A204.1 (cell line): ENCODE data around the gene CCDC192.

ENCODE experiments used
- FAIRE-seq: peaks from 2 replicates; lab custom pipeline; 2012; peaks lifted over from hg19 to GRCh38; lab: Jason Lieb, UNC

Gene CCDC192

DNA sequence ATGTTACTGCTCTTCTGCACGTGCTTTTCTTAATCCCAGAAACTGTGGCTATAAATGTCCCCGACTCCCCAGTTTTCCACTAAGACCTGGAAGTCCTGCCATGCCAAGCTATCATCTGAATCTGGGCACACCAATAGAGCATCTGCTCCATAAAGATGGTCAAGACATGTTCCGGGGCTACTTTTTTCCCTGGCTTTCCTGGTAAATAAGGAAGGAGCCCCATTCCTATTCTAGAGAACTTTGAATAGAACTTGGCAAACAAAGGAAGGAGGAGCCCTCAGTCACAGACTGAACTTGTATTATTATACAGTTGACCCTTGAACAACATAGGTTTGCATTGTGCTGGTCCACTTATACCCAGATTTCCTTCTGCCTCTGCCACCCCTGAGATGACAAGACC, 182.9 kb downstream of the CCDC192 start:
- FAIRE-seq, result no peak

DNA sequence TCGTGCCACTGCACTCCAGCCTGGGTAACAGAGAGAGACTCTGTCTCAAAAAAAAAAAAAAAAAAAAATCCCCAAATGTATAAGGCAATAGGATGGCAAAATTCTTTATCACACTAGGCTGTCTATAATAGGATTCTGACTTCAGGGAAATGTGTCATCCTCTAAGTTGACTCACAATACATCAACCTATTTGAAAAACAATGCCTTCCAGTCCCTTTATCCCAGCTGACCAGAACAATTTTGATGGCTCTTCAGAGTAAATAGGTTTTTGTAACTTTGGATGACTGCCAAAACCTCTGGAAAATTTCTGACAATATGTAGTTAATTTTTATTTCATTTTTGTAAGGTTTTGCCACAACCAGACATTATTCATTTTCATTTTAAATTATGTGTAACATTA, 184.1 kb downstream of the CCDC192 start:
- FAIRE-seq, result no peak

DNA sequence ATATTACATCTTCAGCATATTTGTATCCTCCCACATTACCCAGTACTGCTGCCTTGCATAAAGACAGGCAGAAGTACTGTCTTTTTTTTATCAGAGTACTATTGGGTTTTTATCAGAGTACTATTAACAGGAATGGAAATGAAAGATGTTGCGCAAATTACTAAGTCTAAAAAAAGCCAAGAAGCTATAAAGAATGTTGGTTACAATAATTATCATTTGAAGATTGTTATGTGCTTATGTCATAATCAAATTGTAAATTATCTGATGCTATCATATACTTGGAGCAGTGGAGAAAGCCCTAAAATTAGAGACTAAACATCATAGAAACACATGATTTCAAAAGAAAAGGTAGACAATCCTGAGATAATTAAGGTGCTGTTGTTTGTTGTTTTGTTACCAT, 188.8 kb downstream of the CCDC192 start:
- FAIRE-seq, result no peak

DNA sequence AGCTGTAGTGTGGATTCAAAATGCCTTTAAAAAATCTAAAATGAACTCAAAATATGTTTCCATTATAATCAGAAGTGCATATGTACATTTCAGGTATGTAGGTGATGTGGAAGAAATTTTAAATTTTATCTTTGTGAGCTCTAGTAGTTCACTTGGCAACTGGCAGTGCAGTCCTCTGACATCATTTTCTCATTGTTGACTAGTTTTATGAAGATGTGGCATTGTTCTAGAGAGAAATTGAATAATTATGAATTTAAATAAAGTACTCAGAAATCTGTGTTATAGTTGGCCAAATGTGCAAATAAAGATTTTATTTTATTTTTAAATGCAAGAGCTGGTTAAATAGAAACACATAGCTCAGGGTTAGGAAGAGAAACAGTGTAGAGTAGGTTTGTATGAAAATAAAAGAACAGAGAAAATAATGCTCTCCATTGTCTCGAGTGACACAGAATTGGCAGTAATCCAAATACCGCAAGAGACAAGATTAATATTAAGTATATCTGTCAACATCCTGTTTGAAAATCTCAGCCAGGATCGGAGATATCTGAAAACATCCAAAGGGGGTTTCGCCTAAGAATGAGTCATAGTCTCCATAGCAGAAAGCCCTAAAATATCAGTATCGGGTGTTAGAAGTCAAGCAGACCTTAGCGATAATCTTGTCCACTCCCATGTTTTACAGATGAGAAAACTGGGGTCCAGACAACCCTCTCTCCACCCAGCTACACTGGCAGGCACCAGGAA, 189.4 kb downstream of the CCDC192 start:
- no peak for FAIRE-seq

DNA sequence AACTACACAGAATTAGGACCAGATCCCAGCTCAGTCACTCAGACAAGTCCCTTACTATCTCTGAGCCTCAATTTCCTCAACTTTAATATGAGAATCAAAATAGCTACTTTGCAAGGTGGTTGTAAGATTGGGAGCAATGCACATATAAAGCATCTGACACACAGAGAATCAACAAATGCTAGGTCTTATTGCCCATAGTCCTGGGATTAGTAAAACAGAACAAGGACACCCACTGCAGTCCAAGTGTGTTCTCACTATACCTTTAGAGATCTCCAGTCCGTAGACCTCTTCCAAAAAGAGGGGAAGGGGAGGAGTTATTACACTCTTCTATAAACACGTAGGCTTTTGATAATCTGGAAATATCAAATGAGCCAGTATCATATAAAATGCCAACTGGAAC, 190.0 kb downstream of the CCDC192 start:
- FAIRE-seq, result no peak

DNA sequence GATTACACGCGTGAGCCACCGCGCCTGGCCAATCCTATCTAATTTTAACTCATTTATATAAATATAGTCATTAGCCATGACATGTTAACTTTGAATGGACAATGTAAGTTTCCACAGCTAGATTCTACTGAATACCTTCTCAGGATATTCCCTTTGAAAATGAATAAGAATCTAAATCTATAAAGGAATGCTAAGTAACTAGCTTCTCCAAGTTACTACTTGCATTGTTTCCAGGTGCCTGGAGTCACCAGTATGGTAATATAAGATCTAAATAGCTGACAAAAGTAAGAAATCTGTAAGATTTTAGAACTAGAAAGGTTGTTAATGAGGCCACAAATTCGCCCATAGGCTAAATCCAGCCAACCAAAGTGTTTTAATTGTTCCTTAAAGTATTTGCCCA, 191.3 kb downstream of the CCDC192 start:
- no peak for FAIRE-seq

DNA sequence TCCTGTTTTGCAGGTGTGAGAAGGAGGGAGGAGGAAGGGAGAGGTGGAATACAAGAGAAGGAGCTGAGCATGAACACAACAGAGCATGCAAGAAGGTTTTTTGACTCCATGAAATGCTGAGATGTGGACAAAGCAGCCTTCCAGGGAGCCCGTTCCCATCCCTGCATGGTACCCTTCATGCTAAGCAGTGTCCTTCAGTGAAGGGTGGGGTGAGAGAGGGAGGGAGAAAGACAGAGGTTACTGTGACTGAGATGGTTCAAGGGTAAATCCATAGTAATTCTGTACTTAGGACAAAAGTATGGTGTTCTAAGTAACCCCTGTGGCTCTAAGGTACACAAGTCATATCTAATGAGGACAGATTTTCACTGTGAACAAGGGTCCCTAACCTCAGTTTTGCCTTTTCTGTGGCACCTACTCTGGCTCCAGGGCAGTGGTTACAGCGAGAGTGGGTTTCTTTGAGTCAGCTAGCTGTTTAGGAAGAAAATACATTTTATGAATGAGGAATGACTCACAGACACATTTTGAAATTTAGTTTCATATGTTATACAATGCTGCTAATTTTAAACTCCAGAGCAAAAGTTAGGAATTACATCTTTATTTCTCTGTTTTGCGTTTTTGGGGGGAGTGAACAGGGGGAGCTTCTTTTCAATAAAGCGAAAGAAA, 195.5 kb downstream of the CCDC192 start:
- FAIRE-seq, result no peak

DNA sequence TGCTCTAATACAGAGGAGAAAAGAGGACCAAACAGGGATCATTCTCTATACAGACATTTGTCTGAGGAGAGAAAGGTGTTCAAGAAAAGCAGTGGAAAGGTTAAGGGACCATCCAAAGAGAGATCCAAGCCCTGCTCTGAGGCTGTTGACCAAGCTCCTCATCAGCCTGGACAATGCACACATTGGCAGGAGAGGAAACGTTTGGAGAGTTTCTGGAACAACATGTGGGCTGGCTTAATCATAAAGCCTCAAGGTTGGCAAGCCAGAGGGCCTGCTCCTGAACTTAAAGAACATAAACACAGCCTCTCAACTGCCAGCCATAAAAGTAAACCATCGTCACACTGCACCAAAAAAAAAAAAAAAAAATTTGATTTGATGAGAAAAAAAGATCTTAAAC, 196.0 kb downstream of the CCDC192 start:
- FAIRE-seq, result no peak

DNA sequence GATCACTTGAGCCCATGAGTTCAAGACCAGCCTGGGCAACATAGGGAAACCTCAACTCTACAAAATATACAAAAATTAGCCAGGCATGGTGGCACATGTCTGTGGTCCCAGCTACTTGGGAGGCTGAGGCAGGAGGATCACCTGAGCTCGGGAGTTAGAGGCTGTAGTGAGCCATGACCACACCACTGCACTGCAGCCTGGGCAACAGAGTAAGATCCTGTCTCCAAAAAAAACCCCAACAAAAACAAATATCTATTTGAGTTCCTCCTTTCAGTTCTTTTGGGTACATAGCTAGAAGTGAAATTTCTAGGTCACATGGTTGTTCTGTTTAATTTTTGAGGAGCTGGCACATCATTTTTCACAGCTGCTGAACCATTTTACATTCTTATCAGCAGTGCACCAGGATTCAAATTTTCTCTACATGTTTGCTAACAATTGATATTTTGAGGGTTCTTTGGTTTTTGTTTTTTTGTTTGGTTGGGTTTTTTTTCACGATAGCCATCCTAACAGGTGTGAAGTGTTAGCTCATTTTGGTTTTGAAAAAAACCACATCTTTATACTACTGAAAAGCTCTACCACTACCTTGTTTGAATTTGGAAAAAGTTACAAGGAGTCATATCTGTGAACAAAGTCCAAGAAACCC, 203.5 kb downstream of the CCDC192 start:
- FAIRE-seq, result no peak

DNA sequence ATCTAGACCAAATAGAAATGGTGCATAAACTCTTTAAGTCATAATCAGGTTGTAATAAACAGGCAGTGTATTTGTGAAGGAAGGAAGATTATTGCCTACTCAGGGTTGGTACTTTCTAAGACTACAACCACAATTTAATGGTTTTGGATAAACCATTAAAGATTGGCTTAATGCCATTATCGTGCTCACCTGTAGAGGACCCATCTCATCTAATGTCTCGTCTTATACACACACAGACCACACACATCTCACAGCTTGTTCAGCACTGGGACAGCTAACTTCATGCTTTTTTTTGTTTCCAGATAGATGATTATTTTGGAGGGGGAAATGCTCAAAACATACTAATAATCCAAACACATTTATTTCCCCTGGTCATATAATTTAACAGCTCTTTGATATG, 204.7 kb downstream of the CCDC192 start:
- no peak for FAIRE-seq

DNA sequence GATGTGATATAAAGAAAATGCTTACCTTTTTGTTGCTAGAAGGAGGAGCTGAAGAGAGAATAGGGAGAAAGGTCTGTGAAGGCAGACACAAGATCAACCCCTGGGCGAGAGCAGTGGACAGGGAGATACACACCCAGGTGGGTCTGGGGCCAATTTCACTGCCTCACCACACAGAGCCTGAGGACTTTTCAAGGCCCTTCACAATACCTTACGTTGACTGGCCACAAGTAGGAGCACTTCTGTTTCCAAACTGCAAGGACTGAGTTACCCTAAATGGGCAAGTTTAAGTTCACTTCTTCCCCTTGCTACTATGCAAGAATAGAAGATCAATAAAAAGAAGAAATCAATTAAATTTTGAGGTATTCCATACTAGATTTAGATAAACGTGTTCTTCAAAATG, 205.9 kb downstream of the CCDC192 start:
- no peak for FAIRE-seq

DNA sequence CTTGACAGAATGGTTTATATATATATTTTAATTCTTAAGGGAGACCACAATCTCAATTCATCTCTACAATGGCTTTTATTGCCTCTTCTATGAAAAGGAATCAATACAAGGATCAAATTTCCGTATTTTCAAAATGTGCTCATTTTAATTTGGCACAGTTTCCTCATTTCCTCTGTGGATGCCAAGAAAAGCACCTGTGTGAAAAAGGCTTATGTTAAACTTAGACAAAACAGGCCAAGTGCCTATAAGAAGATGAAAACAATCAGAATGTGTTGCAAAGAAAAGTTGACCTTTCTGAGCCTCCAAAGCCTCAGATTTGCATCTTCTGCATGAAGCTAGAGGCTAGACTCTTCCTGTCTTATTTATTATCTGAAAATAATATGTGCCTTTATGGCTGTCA, 206.6 kb downstream of the CCDC192 start:
- no peak for FAIRE-seq

DNA sequence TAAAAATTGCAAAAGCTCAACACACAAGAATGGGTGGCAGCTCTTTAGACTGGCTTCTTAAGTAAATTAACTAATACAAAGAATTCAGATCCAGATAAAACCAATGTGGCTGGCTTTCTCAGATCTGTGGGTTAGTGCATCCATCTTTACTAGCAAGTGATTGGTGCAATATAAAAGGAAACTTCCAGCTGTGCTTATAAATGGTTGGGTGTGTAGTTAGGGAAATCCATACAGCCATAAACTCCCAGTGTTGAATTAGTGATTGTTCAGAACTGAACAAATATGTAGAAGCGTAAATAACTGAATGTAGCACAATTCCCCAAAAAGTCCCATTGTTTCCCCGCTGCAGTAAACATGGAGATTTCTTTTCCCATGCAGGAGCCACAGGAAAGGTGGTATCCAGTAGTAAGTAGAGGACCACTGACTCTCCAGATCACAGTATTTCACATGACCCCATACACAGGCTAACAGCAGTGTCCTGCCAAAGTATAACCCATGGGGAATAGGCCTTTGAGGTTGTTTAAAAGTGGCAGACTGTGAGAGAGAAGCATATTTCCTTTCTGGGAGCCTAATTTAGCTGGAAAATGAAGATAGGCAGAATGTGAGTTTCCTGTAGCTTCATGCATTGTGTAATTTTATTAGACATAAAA, 207.2 kb downstream of the CCDC192 start:
- FAIRE-seq, result no peak

DNA sequence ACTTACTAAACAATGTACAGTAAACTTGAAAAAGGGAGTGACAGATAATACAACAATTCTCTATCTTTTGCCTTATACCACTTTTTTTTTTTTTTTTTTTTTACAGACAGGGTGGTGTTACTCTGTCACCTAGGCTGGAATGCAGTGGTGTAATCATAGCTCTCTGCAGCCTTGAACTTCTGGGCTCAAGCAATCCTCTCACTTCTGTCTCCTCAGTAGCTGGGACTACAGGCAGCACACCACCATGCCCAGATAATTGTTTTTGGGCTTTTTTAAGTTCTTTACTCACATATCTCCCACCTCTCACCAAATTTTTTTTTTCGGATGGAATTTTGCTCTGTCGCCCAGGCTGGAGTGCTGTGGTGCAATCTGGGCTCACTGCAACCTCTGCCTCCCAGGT, 208.4 kb downstream of the CCDC192 start:
- FAIRE-seq, result no peak

DNA sequence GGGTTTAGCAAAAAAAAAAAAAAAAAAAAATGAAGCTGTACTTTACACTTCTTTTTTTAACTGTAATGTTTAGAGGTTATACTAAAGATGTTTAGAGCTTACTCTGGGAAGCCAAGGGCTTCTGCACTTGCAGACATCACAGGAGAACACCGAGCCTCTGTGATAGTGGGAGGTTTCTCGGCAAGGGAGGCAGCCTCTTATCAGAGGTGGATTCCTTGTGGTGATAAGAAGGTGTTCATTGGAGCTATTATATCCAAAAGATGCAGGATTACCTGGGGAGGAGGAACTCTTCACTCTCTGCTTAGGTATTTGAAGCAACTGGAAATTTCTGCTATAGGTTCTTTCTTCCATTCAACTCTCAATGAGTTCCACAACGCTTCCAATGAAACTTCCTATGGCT, 209.2 kb downstream of the CCDC192 start:
- no peak for FAIRE-seq

DNA sequence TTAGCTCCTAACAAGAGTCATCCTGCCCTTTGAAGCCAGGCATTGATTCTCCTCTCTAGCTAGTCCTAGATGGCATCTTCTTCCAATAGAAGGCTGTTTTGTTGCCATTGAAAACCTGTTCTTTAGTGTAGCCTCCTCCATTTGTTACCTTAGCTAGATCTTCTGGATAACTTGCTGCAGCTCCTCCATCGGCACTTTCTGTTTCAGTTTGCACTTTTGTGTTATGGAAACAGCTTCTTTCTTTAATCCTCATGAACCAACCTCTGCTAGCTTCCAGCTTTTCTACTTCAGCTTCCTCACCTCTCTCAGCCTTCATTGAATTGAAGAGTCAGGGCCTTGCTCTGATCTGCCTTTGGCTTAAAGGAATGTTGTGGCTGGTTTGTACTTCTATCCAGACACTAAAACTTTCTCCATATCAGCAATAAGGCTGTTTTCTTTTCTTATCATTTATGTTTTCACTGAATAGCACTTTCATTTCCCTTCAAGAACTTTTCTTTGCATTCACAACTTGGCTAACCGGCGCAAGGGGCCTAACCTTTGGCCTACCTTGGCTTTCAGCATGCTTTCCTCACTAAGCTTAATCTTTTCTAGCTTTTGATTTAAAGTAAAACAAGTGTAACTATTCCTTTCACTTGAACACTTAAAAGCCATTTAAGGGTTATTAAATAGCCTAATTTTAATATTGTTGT, 213.8 kb downstream of the CCDC192 start:
- FAIRE-seq, result no peak

DNA sequence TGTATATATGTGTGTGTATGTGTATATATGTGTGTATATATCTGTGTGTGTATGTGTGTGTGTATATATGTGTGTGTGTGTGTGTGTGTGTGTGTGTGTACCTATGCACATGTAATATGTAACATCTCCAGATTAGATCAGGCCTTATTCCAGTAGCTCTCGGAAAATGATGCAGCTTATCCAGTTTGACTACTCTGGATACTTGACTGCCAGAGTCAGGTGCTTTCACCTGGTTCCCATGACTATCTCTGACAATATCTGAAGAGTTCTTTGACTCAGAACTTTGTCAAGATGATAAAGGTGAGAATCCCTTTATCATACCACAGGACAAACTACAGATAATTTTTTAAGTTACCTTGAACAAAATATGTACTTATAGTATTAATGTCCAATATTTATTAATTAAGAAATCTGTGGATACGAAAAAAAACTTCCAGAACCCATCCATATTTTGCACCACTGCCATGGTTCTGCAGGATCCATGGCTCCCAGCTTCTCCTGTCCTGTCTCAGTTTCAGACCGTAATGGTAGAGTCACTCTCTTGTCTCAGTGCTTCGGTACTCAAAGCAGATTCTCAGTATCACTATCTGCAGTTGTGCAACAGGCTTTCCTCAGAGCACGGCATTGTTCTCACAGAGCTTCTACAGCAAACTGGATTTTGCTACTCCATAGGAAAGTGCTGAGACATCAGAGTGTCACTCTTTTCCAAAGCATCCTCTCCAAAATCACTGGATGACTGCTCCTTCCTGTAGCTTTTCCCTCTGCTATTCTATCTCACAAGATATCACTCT, 216.0 kb downstream of the CCDC192 start:
- FAIRE-seq, result no peak

DNA sequence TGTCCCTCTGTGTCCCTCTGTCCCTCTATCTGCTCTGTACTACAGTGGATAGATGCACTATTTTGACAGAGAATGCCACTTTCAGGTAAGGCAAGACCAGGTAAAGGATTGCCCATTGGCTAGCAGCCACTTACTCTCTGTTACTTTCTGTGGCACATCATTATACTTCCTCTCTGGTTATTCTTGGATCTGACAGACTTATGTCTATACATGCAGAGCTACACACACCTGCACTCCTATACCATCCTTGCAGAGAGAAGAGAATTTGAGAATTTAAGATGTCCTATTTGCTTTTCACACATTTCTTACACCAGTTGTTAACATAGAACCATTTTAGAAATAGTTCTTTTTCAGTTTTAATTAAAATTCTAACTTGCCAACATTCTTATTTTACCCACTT, 216.6 kb downstream of the CCDC192 start:
- no peak for FAIRE-seq

DNA sequence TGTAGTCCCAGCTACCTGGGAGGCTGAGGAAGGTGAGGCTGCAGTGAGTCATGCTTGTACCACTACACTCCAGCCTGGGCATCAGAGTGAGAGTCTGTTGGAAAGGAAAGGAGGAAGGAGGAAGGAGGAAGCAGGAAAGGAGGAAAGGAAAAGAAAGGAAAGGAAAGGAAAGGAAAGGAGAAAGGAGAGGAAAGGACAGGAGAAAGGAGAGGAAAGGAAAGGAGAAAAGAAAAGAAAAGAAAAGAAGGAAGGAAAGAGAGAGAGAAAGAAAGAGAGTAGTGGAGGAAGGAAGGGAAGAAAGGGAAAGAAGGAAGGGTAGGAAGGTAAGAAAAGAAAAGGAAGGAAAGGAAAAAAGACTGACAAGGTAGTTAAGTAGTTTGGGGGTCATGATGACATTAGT, 217.7 kb downstream of the CCDC192 start:
- no peak for FAIRE-seq

DNA sequence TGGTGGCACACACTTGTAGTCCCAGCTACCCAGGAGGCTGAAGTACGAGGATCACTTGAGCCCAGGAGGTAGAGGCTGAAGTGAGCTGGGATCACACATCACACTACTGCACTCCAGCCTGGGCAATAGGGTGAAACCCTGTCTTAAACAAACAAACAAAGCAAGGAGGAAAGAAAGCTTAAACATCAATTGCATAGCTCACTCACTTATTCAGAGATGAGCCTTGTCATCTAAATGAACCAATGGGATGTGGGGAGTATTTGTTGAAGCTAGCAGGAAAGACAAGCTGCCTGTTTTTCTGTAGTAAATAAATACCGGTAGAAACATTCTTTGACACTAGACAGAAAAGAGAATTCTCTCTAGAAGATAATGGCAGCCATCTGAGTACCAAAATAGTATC, 219.4 kb downstream of the CCDC192 start:
- FAIRE-seq, result no peak

DNA sequence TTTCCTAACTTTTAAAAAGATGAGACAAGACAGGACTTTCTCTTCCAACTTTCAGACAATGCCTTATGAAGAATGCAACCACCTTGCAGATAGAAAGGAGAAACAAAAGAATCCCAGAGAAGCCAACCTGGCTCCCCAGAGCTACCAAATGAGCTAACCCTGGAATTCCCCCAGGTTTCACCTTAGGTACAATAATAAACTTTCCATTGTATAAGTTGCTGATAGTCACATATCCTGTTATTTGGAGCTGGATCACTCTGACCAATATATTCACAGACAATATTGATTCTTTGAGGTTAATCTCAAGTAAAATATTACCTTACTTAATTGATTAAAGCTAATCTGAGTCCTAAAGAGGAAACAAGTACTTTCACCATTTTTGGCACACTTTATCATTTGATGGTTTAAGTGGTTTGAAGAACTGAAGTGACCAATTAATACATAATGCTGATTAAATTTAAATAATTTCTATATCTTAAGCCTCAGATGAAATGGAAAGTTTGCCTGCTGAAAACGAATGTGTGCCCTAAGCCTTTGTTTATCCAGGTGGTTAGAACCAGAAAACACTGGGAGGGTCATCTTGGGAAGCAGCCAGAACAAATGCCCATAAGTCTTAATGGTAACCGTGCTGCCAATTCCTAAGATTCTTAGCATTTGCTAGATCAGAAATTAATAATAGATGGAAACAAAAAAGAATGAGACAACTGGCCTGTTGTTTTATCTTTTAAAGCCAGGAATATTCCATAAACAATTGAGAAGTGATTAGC, 220.8 kb downstream of the CCDC192 start:
- FAIRE-seq, result no peak
